Sciatic nerve (tissue), 2 donors: ENCODE data around the gene CCDC9B. TPM values are rescaled to one million over a fixed set of nuclear protein-coding genes. Genes with fewer than 3 reads are reported as not detected.
A peak's percentile ranks its signal among the peaks of the same experiment; 100 is the strongest.

Experiments used
- ATAC-seq: fragments of 200-7000 bp; cut with Tn5 transposase; one replicate; pipeline ENCODE4 v1.9.1; 2020; ENCODE audit warnings: mild to moderate bottlenecking, moderate library complexity
- DNase-seq: peaks from one replicate; pipeline ENCODE4 v3.0.0-alpha.2; 2020; ENCODE audit warnings: low spot score
- intact Hi-C: fragments of 100-400 bp; cut with DNase I; formaldehyde crosslinking; loops from one replicate; pipeline ENCODE4 v1.14.2; 2022
- total RNA-seq: library from RNA; stranded (reverse); fragmentation: NEBNext Ultra II Directional; extraction: Animal tissue kit (Norgen Biotek cat#: 25700); gene quantifications from one replicate; pipeline ENCODE4 v1.2.1, GENCODE V29; 2021
- donor health status: DM: no; HTN: no; CAD: no.
- donor health status: DM: no; HTN: no; CAD: no.

The CCDC9B gene
- total RNA-seq, 1 donor from 2014 or later = 37.8 TPM

GRCh38 chr15:40320409-40320808, 20.3 kb downstream of the CCDC9B start:
- intact Hi-C loops = no loop called here
- ATAC-seq (no peak), DNase-seq (no peak)

GRCh38 chr15:40317580-40317979, 23.2 kb downstream of the CCDC9B start:
- DNase-seq (no peak), ATAC-seq (no peak)
- intact Hi-C loops = no loop called here

GRCh38 chr15:40316931-40317330, 23.8 kb downstream of the CCDC9B start:
- intact Hi-C loops = no loop called here
- no peak for ATAC-seq
- no peak for DNase-seq

GRCh38 chr15:40314723-40315276, 25.9 kb downstream of the CCDC9B start:
- DNase-seq (no peak), ATAC-seq (no peak)
- intact Hi-C loops = no loop called here

- intact Hi-C loops = no loop called here
- DNase-seq (peak; percentile 78), ATAC-seq (peak; percentile 60)
Measured at GRCh38 chr15:40313531-40314398, 27.0 kb downstream of the CCDC9B start.

- no peak for ATAC-seq
- DNase-seq = no peak
- intact Hi-C loops = no loop called here
Measured at GRCh38 chr15:40312370-40313158, 28.2 kb downstream of the CCDC9B start.

- DNase-seq = no peak
- intact Hi-C loops = no loop called here
- ATAC-seq = no peak
Measured at GRCh38 chr15:40310993-40311392, 29.7 kb downstream of the CCDC9B start.

- DNase-seq (no peak), ATAC-seq (peak; percentile 58)
- intact Hi-C loops = no loop called here
Measured at GRCh38 chr15:40310001-40310959, 30.5 kb downstream of the CCDC9B start.

- intact Hi-C loops = no loop called here
- DNase-seq (no peak), ATAC-seq (no peak)
Measured at GRCh38 chr15:40309344-40309862, 31.3 kb downstream of the CCDC9B start.

- intact Hi-C loops = no loop called here
- ATAC-seq = peak; percentile 73
- DNase-seq = no peak
Measured at GRCh38 chr15:40307421-40308211, 33.1 kb downstream of the CCDC9B start, which contains the start of gene PLCB2. Gene PLCB2, minus strand, starts transcription at chr15:40307935. Its CDS starts 263 bp downstream, at chr15:40307672.

- no peak for ATAC-seq
- intact Hi-C loops = no loop called here
- DNase-seq = no peak
Measured at GRCh38 chr15:40306908-40307307, 33.8 kb downstream of the CCDC9B start.

GRCh38 chr15:40306371-40306770, 34.4 kb downstream of the CCDC9B start:
- DNase-seq = no peak
- peak; percentile 20 for ATAC-seq
- intact Hi-C loops = no loop called here

- no peak for DNase-seq
- ATAC-seq = no peak
- intact Hi-C loops = no loop called here
Measured at GRCh38 chr15:40305281-40305680, 35.5 kb downstream of the CCDC9B start.

GRCh38 chr15:40303576-40303975, 37.2 kb downstream of the CCDC9B start:
- DNase-seq = no peak
- intact Hi-C loops = no loop called here
- ATAC-seq = no peak

- ATAC-seq (no peak), DNase-seq (no peak)
- intact Hi-C loops = no loop called here
Measured at GRCh38 chr15:40302981-40303380, 37.8 kb downstream of the CCDC9B start.

GRCh38 chr15:40302288-40302886, 38.4 kb downstream of the CCDC9B start:
- intact Hi-C loops = no loop called here
- ATAC-seq (no peak), DNase-seq (no peak)

GRCh38 chr15:40301467-40302179, 39.1 kb downstream of the CCDC9B start:
- intact Hi-C loops = no loop called here
- ATAC-seq (no peak), DNase-seq (no peak)
